OCI-LY1 (cell line): ENCODE results near the gene ATXN7L1.
"Not testable (repeated sequence)": the region's sequence is repeated elsewhere in the genome, so short reads cannot be mapped to it uniquely, and the experiment has no call there.

Experiments
- H2AFZ ChIP-seq: fragments of 200-600 bp; sonication (generic), shearing (Covaris generic); 2 replicates; pipeline ENCODE4 v1.6.0; 2014; ENCODE audit warnings: antibody characterized with exemption, mild to moderate bottlenecking, low read length
- H3F3A ChIP-seq: fragments of 200-600 bp; sonication (generic), shearing (Covaris generic); 2 replicates; pipeline ENCODE4 v1.6.0; 2014; ENCODE audit warnings: mild to moderate bottlenecking, antibody characterized with exemption, low read length, moderate library complexity; ENCODE audit not compliant: insufficient read depth
- H3K27ac ChIP-seq: fragments of 200-600 bp; sonication (generic); 2 replicates; pipeline ENCODE4 v1.5.1; 2014; ENCODE audit warnings: low read length, mixed run types, mild to moderate bottlenecking, low read depth; ENCODE audit not compliant: poor library complexity, severe bottlenecking
- H3K27me3 ChIP-seq: fragments of 200-600 bp; sonication (generic); 2 replicates; pipeline ENCODE4 v1.6.0; 2014; ENCODE audit warnings: antibody characterized with exemption, mild to moderate bottlenecking, low read length, moderate library complexity; ENCODE audit not compliant: insufficient read depth
- H3K36me3 ChIP-seq: fragments of 200-600 bp; sonication (generic); 2 replicates; pipeline ENCODE4 v1.6.1; 2014; ENCODE audit warnings: mild to moderate bottlenecking, antibody characterized with exemption, low read length, moderate library complexity, mixed read lengths; ENCODE audit not compliant: insufficient read depth
- H3K4me1 ChIP-seq: fragments of 200-600 bp; sonication (generic); 2 replicates; pipeline ENCODE4 v1.5.1; 2014; ENCODE audit warnings: mild to moderate bottlenecking, low read length, moderate library complexity; ENCODE audit not compliant: insufficient read depth, severe bottlenecking
- H3K4me2 ChIP-seq: fragments of 200-600 bp; sonication (generic), shearing (Covaris generic); 2 replicates; pipeline ENCODE4 v1.6.1; 2014; ENCODE audit warnings: low read length
- H3K4me3 ChIP-seq: fragments of 200-600 bp; sonication (generic); 2 replicates; pipeline ENCODE4 v1.5.1; 2014; ENCODE audit warnings: low read length, low read depth, mild to moderate bottlenecking, mixed read lengths; ENCODE audit not compliant: poor library complexity, severe bottlenecking
- H3K79me2 ChIP-seq: fragments of 200-600 bp; shearing (Covaris generic); 2 replicates; pipeline ENCODE4 v1.6.1; 2016; ENCODE audit warnings: mixed run types, low read length, mixed read lengths; ENCODE audit not compliant: insufficient read depth
- H3K9ac ChIP-seq: fragments of 200-600 bp; sonication (generic), shearing (Covaris generic); 2 replicates; pipeline ENCODE4 v1.6.1; 2014; ENCODE audit warnings: mild to moderate bottlenecking, low read length, mixed read lengths
- H3K9me2 ChIP-seq: fragments of 200-600 bp; sonication (generic), shearing (Covaris generic); 2 replicates; pipeline ENCODE4 v1.6.1; 2014; ENCODE audit warnings: low read depth, mild to moderate bottlenecking, low read length, mixed read lengths
- H3K9me3 ChIP-seq: fragments of 200-600 bp; shearing (Covaris generic); 2 replicates; pipeline ENCODE4 v1.6.1; 2014; ENCODE audit warnings: low read length, mixed read lengths
- H4K20me1 ChIP-seq: fragments of 200-600 bp; sonication (generic), shearing (Covaris generic); 2 replicates; pipeline ENCODE4 v1.6.0; 2016; ENCODE audit warnings: mild to moderate bottlenecking, low read length; ENCODE audit not compliant: insufficient read depth
- CTCF ChIP-seq: fragments of 200-600 bp; sonication (generic), shearing (Covaris generic); IDR thresholded peaks from 2 replicates; pipeline ENCODE4 v1.5.1; 2017; ENCODE audit warnings: mild to moderate bottlenecking, antibody characterized with exemption, low read length, moderate library complexity, mixed read lengths
- EZH2 ChIP-seq: fragments of 200-600 bp; sonication (generic), shearing (Covaris generic); IDR thresholded peaks from 2 replicates; pipeline ENCODE4 v1.8.0; 2017; ENCODE audit warnings: borderline replicate concordance, mixed run types, mild to moderate bottlenecking, antibody characterized with exemption, low read length, moderate library complexity, mixed read lengths

Gene ATXN7L1

GRCh38 chr7:105712877-105713276, 163.5 kb downstream of the ATXN7L1 start:
- Histone ChIP-seq H3K36me3 (no peaks in the 10 kb centered on the region), H3K27ac (no peak overlapping the region), H3K4me1 (no peaks in the 10 kb centered on the region), H3K4me3 (no peak overlapping the region), H3K79me2 (no peaks in the 10 kb centered on the region), H2AFZ (no peak overlapping the region), H3K9me2 (no peaks in the 10 kb centered on the region), H3F3A (no peaks in the 10 kb centered on the region), H3K9me3 (peaks cover 10% of the 10 kb centered on the region), H3K4me2 (no peak overlapping the region), H3K9ac (no peak overlapping the region), H4K20me1 (no peaks in the 10 kb centered on the region), H3K27me3 (no peaks in the 10 kb centered on the region)
- TF ChIP-seq EZH2: no peak
- TF ChIP-seq CTCF: no peak

DNA sequence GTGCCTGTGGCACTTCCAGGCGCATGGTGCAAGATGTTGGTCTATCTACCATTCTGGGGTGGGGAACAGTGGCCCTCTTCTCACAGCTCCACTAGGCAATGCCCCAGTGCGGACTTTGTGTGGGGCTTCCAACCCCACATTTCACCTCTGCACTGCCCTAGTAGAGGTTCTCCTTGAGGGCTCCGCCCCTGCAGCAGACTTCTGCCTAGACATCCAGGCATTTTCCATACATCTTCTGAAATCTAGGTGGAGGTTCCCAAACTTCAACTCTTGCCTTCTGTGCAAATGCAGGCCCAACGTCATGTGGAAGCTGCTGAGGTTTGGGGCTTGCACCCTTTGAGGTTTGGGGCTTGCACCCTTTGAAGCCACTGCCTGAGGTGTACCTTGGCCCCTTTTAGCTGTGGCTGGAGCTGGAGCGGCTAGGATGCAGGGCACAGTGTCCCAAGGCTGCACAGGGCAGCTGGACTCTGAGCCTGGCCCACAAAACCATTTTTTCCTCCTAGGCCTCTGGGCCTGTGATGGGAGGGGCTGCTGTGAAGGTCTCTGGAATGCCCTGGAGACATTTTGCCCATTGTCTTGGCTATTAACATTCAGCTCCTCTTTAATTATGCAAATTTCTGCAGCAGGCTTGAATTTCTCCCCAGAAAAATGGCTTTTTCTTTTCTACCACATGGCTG, 164.5 kb downstream of the ATXN7L1 start:
- H3K9me3 ChIP-seq: peaks cover 10% of the 10 kb centered on the region
- no peaks in the 10 kb centered on the region for H3F3A ChIP-seq
- H3K4me2 ChIP-seq: no peak overlapping the region
- H3K9me2 ChIP-seq: no peaks in the 10 kb centered on the region
- H3K27ac ChIP-seq: no peak overlapping the region
- no peak overlapping the region for H2AFZ ChIP-seq
- H3K4me3 ChIP-seq: no peak overlapping the region
- TF ChIP-seq EZH2 (no peak), CTCF (no peak)
- no peaks in the 10 kb centered on the region for H3K4me1 ChIP-seq
- no peaks in the 10 kb centered on the region for H3K27me3 ChIP-seq
- H3K36me3 ChIP-seq: no peaks in the 10 kb centered on the region
- H3K79me2 ChIP-seq: no peaks in the 10 kb centered on the region
- no peak overlapping the region for H3K9ac ChIP-seq
- H4K20me1 ChIP-seq: no peaks in the 10 kb centered on the region

GRCh38 chr7:105710720-105711119, 165.7 kb downstream of the ATXN7L1 start:
- not testable (repeated sequence) for H3K4me3 ChIP-seq, H3K27ac ChIP-seq, H3K27me3 ChIP-seq, H3K4me2 ChIP-seq, H3K9ac ChIP-seq, H3K9me2 ChIP-seq, H3K36me3 ChIP-seq, H4K20me1 ChIP-seq, H2AFZ ChIP-seq, H3K4me1 ChIP-seq, H3K79me2 ChIP-seq, H3F3A ChIP-seq
- H3K9me3 ChIP-seq: peaks cover 10% of the 10 kb centered on the region

- Histone ChIP-seq H3F3A (no peaks in the 10 kb centered on the region), H3K9me3 (peaks cover 10% of the 10 kb centered on the region), H3K4me3 (no peak overlapping the region), H3K36me3 (no peaks in the 10 kb centered on the region), H3K9me2 (no peaks in the 10 kb centered on the region), H2AFZ (no peak overlapping the region), H4K20me1 (no peaks in the 10 kb centered on the region), H3K27ac (no peak overlapping the region), H3K4me1 (no peaks in the 10 kb centered on the region), H3K79me2 (no peaks in the 10 kb centered on the region), H3K27me3 (peaks cover 4% of the 10 kb centered on the region; the same call in 1 of the 2 replicates), H3K9ac (no peak overlapping the region), H3K4me2 (no peak overlapping the region)
- TF ChIP-seq EZH2: no peak
- no peak for TF ChIP-seq CTCF
Measured at GRCh38 chr7:105708763-105709080, 167.7 kb downstream of the ATXN7L1 start.
